ENCODE measurements around the gene GALNT17. TPM values are rescaled to one million over a fixed set of nuclear protein-coding genes. Genes with fewer than 3 reads are reported as not detected.
"Not testable (repeated sequence)": the region's sequence is repeated elsewhere in the genome, so short reads cannot be mapped to it uniquely, and the experiment has no call there.

Gene GALNT17
- total RNA-seq, 4 donors from 2014 or later, result 66.0 to 97.9 (median 76.0) TPM

DNA sequence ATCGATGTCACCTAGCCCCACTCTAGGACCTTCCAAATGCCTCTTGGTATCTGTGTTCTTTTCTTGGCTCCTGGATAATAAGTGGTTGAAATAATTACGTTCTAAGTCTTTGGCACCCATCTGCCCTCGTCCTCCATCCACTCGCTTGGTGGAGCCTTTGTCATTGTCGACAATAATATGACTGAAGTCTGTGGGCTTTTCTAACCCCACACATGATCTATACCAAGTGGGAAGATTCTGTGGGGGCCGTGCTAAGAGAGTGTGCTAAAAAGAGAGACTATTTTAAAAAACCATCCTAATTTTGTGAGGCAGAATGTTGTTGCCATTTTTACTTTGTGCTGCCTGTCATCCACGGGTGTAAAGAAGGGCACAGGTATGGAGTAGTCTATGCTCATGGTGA lies 113.1 kb downstream of the GALNT17 start:
- peaks cover 0 to 10% (median 0%) of the 10 kb centered on the region in 4 donors for H3K4me1 ChIP-seq
- H3K27ac ChIP-seq, result peak overlapping the region in 2 of 4 donors; percentile 79 to 84
- WGBS, 2 donors, result 69 to 85% methylated on average over 7 of the region's 7 CpGs
- no peaks in the 10 kb centered on the region for H3K36me3 ChIP-seq
- no peak overlapping the region for H3K4me3 ChIP-seq
- H3K9me3 ChIP-seq, result no peaks in the 10 kb centered on the region
- H3K27me3 ChIP-seq, result no peaks in the 10 kb centered on the region
- DNase-seq (ENCODE audit: low spot score in 2 of 2), result no peak
- TF ChIP-seq EP300 (IDR thresholded peaks at IDR 0.05) (no peak), POLR2A (IDR thresholded peaks at IDR 0.05) (no peak)

DNA sequence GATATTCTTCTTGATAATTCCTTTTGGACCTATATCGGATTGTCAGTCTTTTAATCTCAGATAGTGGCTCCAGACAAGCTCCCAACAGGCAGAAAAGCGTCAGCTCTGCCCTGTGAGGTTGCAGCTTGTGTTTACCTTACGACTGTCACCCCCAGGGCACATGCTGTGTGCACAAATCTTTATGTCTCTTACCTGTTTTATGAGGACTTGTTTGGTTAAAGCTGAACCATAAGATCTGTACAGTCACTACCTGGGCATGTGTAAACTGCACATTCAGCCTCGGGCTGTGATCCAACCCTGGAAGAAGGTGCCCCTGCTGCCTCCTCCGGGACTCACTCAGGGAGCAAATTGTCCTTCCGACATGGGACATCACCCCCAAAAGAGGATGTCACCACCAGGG lies 119.8 kb downstream of the GALNT17 start:
- Histone ChIP-seq H3K27ac (no peak overlapping the region), H3K4me1 (no peaks in the 10 kb centered on the region), H3K27me3 (no peaks in the 10 kb centered on the region), H3K9me3 (peaks cover 0 to 2% (median 0%) of the 10 kb centered on the region in 4 donors), H3K4me3 (no peak overlapping the region), H3K36me3 (no peaks in the 10 kb centered on the region)
- 86 to 93% methylated on average over 6 of the region's 6 CpGs for WGBS, 2 donors
- TF ChIP-seq POLR2A (IDR thresholded peaks at IDR 0.05) (no peak), EP300 (IDR thresholded peaks at IDR 0.05) (no peak)
- TF ChIP-seq, protein P1, sequence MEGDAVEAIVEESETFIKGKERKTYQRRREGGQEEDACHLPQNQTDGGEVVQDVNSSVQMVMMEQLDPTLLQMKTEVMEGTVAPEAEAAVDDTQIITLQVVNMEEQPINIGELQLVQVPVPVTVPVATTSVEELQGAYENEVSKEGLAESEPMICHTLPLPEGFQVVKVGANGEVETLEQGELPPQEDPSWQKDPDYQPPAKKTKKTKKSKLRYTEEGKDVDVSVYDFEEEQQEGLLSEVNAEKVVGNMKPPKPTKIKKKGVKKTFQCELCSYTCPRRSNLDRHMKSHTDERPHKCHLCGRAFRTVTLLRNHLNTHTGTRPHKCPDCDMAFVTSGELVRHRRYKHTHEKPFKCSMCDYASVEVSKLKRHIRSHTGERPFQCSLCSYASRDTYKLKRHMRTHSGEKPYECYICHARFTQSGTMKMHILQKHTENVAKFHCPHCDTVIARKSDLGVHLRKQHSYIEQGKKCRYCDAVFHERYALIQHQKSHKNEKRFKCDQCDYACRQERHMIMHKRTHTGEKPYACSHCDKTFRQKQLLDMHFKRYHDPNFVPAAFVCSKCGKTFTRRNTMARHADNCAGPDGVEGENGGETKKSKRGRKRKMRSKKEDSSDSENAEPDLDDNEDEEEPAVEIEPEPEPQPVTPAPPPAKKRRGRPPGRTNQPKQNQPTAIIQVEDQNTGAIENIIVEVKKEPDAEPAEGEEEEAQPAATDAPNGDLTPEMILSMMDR (IDR thresholded peaks at IDR 0.05), result no peak
- DNase-seq (ENCODE audit: low spot score in 2 of 2), result no peak

DNA sequence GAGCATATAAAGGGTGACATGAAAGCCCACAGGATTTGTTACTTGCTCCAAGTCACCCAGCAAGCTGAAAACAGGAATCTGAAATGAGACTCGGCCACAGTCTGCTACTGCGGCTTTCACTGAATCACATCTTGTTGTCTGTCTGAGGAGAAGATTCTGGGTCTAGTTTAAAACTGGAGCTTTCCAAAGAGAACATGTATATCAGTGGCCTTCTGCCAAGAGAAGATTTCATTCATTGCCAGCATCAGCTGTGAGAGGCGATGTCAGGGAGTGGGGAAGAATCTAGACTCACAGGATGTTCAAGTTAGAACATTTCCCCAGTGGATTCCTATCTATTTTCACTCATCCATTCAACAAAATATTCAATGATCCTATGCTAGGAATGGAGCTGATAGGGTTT lies 122.8 kb downstream of the GALNT17 start:
- Histone ChIP-seq H3K36me3 (no peaks in the 10 kb centered on the region), H3K9me3 (peaks cover 0 to 4% (median 0%) of the 10 kb centered on the region in 4 donors), H3K27ac (no peak overlapping the region), H3K4me3 (no peak overlapping the region), H3K27me3 (no peaks in the 10 kb centered on the region), H3K4me1 (no peaks in the 10 kb centered on the region)
- WGBS, 2 donors, result 64 to 81% methylated on average over 3 of the region's 3 CpGs
- DNase-seq (ENCODE audit: low spot score in 2 of 2), result no peak
- TF ChIP-seq, protein P1 (IDR thresholded peaks at IDR 0.05), result no peak

DNA sequence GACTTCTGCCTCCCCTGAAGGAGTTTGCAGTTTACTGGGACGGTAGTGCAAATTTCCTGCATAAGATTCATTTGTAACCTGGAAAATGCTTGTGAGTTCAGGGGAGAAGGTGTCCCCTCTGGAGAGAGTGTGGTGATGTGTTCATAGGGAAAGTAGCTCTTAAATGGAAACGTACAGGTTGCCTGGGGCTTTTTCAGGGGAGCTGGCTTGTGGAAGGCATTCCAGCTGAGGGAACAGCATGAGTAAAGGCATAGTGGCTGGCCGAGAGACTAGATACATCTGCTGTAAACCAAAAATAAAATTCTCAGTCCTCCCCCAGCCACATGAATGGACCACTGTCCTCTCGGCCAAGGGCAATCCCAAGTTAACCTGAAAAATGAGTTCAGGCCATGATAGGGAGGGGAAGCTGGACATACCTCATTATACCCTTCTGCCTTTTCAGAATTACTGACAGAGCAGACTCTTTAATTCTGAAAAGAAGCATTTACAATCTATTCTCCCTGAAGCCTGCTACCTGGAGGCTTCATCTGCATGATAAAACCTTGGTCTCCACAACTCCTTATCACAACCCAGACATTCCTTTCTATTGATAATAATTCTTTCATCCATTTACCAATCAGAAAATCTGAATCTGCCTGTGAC lies 123.7 kb downstream of the GALNT17 start:
- peaks cover 0 to 4% (median 0%) of the 10 kb centered on the region in 4 donors for H3K9me3 ChIP-seq
- no peak for DNase-seq (ENCODE audit: low spot score in 2 of 2)
- no peaks in the 10 kb centered on the region for H3K36me3 ChIP-seq
- WGBS, 2 donors, result 81 to 84% methylated on average over 4 of the region's 4 CpGs
- H3K27ac ChIP-seq, result no peak overlapping the region
- H3K4me3 ChIP-seq, result no peak overlapping the region
- H3K4me1 ChIP-seq, result no peaks in the 10 kb centered on the region
- H3K27me3 ChIP-seq, result no peaks in the 10 kb centered on the region
- TF ChIP-seq, protein P1 (IDR thresholded peaks at IDR 0.05), result no peak
- TF ChIP-seq EP300 (IDR thresholded peaks at IDR 0.05), result no peak
- no peak for TF ChIP-seq POLR2A (IDR thresholded peaks at IDR 0.05)

DNA sequence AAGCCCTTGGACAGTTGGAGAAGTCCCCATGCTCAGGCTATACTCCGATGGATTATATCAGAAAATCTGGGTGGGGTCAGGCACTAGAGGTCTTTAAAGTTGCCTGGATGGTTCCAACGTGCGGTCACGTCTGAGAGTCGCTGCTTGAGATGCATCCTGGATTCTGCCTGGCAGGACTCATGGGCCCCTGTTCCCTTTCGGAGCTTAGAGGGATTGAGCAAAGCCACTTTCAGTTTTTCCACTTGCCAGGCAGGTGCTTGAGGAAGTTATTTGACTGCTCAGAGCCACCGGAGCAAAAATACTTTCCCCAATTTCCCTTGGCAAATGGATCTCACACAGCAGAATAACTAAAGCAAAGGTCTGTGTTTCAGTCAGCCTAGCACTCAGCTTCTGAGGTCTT lies 129.1 kb downstream of the GALNT17 start:
- 90% methylated on average over 6 to 7 of the region's 7 CpGs for WGBS, 2 donors

DNA sequence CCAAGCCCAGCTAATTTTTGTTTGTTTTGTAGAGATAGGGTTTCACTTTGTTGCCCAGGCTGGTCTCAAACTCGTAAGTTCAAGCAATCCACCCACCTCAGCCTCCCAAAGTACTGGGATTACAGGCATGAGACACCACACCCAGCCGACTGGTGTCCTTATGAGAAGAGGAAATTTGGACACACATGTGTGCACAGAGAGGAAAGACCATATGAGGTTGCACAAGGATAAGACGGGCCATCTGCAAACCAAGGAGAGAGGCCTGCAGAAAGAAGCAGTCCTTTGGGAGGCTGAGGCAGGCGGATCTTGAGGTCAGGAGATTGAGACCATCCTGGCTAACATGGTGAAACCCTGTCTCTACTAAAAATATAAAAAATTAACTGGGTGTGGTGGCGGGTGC lies 130.9 kb downstream of the GALNT17 start:
- WGBS, 2 donors, result 92 to 94% methylated on average over 5 of the region's 5 CpGs
- not testable (repeated sequence) for H3K4me1 ChIP-seq; H3K27me3 ChIP-seq; H3K36me3 ChIP-seq; H3K4me3 ChIP-seq; DNase-seq (ENCODE audit: low spot score in 2 of 2); H3K27ac ChIP-seq
- H3K9me3 ChIP-seq, result peaks cover 0 to 13% (median 0%) of the 10 kb centered on the region in 4 donors

More for the DNA sequence above, 129.1 kb downstream of the GALNT17 start:
- Histone ChIP-seq H3K9me3 (peaks cover 0 to 15% (median 0%) of the 10 kb centered on the region in 4 donors), H3K27ac (no peak overlapping the region), H3K36me3 (no peaks in the 10 kb centered on the region), H3K4me1 (no peaks in the 10 kb centered on the region), H3K4me3 (no peak overlapping the region), H3K27me3 (no peaks in the 10 kb centered on the region)
- TF ChIP-seq, protein P1 (IDR thresholded peaks at IDR 0.05), result no peak
- TF ChIP-seq EP300 (IDR thresholded peaks at IDR 0.05), result no peak
- TF ChIP-seq POLR2A (IDR thresholded peaks at IDR 0.05), result no peak
- no peak for DNase-seq (ENCODE audit: low spot score in 2 of 2)
